GM21825 (cell line): ENCODE measurements around the gene HOXD11.

Experiments
- ATAC-seq: cut with Tn5 transposase; IDR thresholded peaks from one replicate; pipeline ENCODE4 v1.9.1; 2021; ENCODE audit warnings: mild to moderate bottlenecking, moderate library complexity; ENCODE audit not compliant: unreplicated experiment

The HOXD11 gene

GRCh38 chr2:176147210-176147799, 40.2 kb downstream of the HOXD11 start:
- ATAC-seq: no peak

DNA sequence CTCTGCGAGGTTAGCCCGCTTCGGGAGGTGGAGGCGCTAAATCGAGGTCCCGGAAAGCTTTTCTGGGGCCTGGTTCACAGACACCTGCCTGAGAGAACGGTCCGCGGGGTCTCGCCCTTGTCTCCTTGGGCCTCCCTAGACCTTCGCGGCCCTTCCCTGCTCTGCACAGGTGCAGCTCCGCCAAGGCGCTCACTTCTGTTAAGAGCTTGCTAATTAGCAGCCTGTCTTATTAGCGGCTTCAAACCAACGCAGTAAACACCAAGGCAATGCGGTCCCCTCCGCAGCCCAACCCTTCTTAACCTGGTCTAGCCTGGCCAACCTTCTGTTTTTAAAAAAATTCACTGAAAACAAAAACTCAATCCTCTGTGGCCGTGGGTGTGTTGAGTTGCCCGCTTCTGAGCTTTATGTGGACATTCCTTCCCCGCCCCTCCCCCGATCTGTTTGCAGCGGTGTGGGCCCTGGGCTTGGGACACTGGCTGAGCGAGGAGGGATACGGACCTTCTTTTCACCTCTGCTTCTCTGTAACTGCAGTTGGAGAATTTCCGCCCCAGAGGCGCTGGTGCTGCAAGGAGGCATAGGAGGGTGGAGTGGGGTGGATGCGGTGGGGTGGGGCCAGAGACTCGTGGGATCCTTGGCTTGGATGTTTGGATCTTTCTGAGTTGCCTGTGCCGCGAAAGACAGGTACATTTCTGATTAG, 40.9 kb downstream of the HOXD11 start:
- ATAC-seq: no peak

DNA sequence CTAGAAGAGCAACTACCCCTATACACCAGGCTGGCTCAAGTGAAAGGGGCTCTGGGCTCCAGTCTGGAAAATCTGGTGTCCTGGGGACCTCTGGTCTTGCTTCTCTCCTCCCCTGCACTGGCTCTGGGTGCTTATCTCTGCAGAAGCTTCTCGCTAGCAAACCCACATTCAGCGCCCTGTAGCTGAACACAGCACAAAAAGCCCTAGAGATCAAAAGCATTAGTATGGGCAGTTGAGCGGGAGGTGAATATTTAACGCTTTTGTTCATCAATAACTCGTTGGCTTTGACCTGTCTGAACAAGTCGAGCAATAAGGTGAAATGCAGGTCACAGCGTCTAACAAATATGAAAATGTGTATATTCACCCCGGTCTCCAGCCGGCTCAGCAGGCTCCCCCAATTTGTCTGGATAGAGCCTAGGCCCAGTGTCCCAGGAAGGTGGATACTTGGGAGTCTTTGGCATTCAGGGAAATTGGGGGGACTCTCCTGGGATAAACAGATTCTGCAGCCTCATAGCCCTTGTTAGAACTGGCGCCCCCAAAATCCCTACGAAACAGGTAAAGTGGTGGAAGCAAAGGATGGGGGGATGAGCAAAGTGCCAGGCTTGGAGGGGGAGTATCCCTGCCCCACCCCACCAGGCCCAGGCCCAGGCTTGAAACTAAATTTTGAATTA, 41.8 kb downstream of the HOXD11 start:
- no peak for ATAC-seq

DNA sequence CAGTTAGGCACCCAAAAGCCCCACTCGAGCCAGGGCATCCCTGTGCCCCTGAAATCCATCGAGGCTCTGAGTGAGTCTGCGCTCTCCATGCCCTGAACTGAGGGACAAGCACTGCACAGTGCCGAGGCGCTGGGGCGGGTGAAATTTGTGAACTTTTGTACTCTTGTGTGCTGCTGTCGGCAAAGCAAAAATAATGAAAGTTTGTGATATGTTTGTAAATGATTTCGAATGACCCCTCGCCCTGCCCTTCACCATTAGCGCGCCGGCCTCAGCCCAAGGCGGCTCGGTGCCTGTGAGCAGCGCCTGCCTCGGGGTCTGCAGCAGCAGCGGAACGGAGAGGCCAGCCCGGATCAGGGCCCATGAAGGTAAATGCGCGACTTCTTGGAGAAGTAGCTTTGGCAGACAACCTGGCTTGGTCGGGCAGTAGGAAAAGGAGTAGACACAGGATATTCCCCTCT, 42.4 kb downstream of the HOXD11 start:
- no peak for ATAC-seq

GRCh38 chr2:176149939-176150583, 43.0 kb downstream of the HOXD11 start:
- ATAC-seq: no peak

DNA sequence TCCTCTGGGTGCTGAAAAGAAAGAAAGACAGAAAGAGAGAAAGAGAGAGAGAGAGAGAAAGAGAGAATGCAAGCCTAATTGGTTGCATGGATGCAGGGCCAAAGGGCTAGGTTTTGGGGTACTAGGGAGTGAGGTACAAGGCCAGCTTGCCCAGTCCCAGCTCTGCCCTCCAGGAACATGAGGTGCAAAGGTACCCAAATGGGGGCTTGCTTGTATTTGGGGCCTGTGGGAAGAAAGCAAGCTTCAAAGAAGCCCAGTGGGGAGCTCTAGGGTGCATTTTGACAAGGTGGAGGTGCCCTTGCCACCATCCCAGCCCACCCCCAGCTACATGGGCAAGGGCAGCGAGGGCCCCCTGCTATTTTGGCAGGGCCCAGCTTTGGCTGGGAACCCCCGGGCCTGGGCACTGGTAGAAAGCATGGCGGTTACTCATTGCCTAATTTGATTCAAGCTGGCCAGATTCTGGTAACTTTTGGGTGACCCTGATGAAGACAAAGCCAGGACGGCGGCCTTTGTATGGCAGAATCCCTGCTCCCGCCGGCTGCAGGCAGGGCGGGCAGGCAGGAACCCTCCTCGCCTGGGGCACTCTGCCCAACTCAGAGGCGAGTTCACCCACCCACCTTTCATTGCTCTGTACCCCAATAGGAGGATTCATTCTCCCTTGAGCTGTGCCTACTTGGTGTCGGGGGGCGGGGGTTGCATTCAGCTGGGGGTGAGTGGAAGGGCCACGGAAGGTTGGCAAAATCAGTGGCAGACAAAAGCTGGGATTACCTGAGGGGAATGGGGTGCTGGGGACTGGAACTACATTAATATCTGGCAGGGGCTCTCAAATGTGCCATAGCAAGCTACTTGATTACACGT, 43.7 kb downstream of the HOXD11 start:
- ATAC-seq: no peak

DNA sequence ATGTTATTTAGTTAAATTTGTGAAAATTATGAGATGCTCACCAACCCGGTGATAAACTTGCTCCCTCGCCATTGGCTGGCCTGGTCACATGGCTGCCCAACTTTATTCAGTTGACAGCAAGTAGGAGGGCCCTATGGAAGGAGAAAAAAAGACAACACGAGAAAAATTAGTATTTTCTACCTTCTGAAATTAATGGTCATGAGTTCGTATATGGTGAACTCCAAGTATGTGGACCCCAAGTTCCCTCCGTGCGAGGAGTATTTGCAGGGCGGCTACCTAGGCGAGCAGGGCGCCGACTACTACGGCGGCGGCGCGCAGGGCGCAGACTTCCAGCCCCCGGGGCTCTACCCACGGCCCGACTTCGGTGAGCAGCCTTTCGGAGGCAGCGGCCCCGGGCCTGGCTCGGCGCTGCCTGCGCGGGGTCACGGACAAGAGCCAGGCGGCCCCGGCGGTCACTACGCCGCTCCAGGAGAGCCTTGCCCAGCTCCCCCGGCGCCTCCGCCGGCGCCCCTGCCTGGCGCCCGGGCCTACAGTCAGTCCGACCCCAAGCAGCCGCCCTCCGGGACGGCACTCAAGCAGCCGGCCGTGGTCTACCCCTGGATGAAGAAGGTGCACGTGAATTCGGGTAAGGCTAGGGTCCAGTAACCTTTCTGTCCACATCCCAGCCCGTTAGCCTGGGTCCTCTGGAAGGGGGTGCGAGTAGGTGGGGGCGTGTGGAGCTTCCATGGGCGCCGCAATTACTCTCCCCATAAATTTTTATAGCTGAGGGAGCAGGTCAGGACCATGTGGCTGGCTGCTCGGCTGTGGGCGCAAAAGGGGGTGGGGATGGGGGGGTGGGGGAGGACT, 44.6 kb downstream of the HOXD11 start, which contains the start of gene HOXD4:
Gene HOXD4 (plus strand): TSS at position 109 of the 846 bp plus-strand sequence. CDS start 84 bp downstream, at position 193.
- ATAC-seq: no peak

- no peak for ATAC-seq
Measured at GRCh38 chr2:176152350-176153181, 45.5 kb downstream of the HOXD11 start.

DNA sequence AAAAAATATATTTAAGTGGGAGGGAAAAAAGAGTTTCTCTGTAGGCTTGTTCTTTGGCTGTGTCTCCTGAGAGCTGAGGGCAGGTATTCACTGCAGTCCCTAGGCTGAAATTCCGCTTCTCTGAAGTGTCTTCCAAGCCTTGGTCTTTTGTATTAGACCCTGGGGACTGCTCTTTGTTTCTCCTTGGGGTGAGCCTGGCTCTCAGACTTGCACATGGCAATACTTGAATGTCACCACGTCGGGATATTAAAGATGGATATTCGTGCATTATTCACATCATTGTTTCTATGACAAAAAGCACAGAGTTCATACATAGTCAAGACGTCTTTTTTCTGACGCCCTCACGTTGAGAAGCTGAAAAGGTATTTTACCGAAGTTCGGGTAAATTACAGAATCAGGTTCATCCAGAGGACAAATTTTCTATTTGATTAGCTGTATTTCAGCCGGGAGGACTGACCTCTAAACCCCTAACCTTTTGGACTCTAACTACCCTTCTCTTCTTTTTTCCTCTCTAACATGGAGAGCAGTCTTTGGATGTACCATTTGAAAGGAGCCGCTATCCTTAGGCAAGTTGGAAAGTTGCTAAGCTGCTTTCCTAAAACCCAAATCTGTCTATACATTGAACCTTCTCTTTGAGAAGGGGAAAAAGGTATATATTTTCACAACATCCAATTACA, 47.6 kb downstream of the HOXD11 start:
- ATAC-seq: no peak

DNA sequence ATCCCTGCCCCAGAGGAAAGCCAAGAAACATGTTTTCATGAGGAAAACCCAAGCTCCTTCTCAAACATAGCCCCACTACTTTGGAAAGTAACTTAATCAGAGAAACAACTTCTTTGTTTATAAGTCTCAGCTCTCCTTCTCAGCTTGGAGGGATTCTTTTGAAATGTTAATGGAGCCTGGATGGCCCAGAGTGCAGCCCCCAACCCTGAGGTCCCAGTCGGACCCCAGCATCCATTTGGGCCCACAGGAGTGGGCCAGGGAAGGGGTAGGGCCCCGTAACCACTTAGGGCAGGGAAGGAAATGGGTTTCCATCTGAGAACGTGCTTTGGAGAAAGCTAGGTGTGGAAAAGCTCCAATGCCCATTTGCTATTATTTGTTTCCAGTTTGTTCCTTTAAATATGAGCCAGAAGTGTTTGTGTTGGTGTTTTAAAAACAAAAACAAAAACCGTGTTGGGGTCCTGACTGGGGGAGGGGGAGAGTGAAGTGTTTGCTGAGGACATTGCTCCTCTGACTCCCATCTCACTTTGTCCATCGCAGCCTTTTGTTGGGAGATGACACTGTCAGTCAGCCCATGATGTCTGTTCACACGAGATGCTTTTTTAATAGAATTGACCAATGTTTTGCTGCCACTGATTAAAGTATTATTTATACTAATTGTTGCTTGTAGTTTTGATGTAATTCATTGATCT, 48.4 kb downstream of the HOXD11 start:
- ATAC-seq: no peak

DNA sequence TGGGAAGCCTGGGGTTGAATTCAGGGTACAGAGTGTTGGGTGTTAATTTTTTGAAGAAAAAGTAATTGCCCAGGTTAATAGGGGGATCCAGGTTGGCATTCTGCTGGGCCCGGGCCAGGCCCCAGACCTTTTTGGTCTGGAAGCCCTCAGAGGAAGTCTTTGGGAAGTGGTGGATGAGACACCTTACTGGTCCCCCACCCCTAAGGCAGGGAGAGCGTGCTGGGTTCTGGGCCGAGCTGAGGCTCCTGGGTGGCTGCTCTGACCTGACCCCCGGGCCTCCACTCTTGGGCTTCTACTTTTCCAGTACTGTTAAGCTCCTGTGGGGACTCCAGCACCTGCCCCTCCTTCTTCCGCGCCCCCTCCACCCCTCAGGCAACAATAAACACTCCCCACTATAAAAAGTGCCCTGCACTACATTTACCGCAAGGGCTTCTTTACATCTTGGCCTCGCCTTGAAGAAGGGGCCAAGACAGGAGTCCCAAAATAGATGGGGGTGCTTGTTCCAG, 49.3 kb downstream of the HOXD11 start:
- ATAC-seq: no peak

- no peak for ATAC-seq
Measured at GRCh38 chr2:176156807-176157498, 49.9 kb downstream of the HOXD11 start, which contains the start of gene HOXD3. HOXD3 (plus strand) TSS chr2:176157307; CDS start chr2:176169115, 11,808 bp downstream.

DNA sequence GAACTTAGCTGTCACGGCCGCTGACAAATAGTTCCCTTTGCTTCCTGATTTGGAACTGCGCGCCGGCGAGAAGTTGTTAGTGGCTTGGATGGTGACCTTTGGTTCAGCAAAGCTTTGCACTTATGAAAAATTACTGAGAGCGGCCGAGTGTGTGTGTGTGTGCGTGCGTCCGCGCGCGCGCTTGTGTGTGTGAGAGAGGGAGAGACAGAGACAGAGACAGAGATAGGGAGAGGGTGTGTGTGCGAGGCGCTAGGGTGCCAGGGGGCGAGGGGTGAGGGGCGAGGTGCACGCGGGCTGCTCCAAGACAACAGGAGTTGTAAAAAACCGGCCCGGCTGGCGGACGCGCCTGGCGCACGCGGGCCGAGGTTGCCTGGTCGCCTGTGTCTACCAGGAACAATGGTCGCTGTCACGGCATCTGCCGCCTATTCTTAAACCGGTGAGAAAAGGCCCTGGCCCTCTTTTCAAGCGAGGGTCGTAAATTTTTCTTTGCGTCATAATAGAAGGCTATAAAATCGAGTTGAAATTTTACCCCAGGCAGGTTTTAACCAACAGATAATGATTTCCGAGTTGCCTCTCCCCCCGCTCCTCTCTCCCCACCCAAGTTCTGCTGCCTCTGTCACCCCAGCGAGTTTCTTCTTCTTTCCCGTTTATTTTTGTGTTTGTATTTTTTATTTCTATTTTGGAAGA, 50.6 kb downstream of the HOXD11 start:
- ATAC-seq: no peak

DNA sequence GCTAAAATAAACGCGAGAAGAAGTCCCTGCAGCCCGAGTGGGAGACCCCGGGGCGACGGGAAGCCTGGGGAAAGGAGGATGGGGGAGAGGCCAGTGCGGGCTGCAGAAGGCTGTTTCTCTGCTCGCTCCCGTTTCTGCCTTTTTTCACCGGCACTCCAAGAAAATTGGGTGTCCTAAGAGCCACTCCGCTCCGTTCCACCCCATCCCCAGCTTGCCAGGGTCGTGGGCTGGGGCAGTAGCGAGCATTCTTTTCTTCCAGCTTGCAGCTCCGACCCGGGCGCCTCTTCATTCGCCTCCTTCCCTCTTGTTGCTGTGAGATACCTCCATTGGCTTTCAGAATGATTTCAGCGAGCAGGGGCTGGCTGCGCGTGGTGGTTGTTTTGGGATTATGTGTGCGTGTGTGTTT, 51.1 kb downstream of the HOXD11 start:
- ATAC-seq: no peak

DNA sequence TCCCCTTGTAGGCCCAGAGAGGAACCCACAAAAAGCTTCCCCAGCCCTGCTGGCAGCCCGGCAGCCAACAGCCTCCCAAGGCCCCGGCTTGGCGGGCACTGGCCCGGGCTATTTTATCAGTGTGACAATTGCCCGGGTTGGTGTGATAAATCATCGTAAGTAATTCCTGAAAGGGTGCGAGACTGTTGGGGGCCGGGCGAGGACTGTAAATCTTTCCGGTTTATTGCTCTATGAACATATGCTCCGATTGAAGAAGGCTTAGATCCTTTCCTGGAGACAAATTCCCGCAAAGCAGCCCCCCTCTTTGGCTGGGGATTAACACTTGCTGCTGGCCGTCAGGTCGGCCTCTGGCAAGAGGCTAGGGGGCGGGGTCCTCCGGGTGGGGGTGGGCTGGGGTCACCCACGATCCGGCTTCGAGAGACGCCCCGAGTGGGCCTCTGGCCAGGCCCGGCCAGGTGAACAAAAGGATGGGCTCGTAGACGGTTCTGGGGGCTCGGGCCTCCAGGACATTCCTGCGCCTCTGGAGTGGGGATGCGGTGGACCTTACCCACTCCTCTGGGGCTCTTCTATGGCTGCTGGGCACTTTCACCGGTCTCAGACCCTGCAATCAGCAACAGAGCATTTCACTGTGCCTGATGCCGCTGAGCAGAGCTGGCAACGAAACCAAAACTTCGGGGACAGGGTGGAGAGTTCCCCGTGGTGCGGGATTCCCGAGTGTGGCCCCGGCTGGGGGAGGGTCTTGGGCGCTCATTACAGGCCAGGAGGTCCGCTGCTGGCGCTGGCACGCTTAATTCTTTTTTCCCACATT, 52.0 kb downstream of the HOXD11 start:
- no peak for ATAC-seq
